HepG2 (cell line): Measurements from ENCODE around the gene SETD1A. TPM values are rescaled to one million over a fixed set of nuclear protein-coding genes. Genes with fewer than 3 reads are reported as not detected.

Experiments
- EED ChIP-seq: sonication (generic); formaldehyde crosslinking; IDR thresholded peaks from 2 replicates; pipeline ENCODE4 v1.5.0; 2020; ENCODE audit warnings: mild to moderate bottlenecking, missing genetic modification reagents
- HOXD1 ChIP-seq: sonication (generic); formaldehyde crosslinking; IDR thresholded peaks from 2 replicates; pipeline ENCODE4 v1.5.0; 2020; ENCODE audit warnings: missing genetic modification reagents
- IKZF1 ChIP-seq: fragments of 450-650 bp; IDR thresholded peaks from 2 replicates; pipeline ENCODE4 v1.7.1; 2016
- IKZF4 ChIP-seq: sonication (generic); formaldehyde crosslinking; IDR thresholded peaks from 2 replicates; pipeline ENCODE4 v1.5.1; 2020; ENCODE audit warnings: borderline replicate concordance, mild to moderate bottlenecking, low read depth, missing genetic modification reagents; ENCODE audit errors: not compliant biosample characterization
- KMT2B ChIP-seq: IDR thresholded peaks from 2 replicates; pipeline ENCODE4 v1.6.1; 2016; ENCODE audit warnings: missing genetic modification reagents, missing compliant biosample characterization
- MNT ChIP-seq: fragments of 450-650 bp; IDR thresholded peaks from 2 replicates; pipeline ENCODE4 v1.6.1; 2016
- PRPF4 ChIP-seq: fragments of 200-400 bp; formaldehyde crosslinking; IDR thresholded peaks from 2 replicates; pipeline ENCODE4 v1.6.1; 2016; ENCODE audit warnings: low read length, low read depth; ENCODE audit not compliant: poor library complexity, severe bottlenecking
- SIX4 ChIP-seq: sonication (generic); formaldehyde crosslinking; IDR thresholded peaks from 2 replicates; pipeline ENCODE4 v1.4.0; 2020; ENCODE audit warnings: missing genetic modification reagents
- SOX6 ChIP-seq, 2 experiments: fragments of 450-650 bp in 1 of 2; sonication (generic) in 1 of 2; formaldehyde crosslinking in 1 of 2; IDR thresholded peaks; 2 replicates each; pipeline versions ENCODE4 v1.4.0 to v1.6.1; 2017 to 2020; ENCODE audit warnings: antibody characterized with exemption in 1 of 2, mild to moderate bottlenecking in 1 of 2, missing genetic modification reagents in 1 of 2
- TBX2 ChIP-seq: sonication (generic); formaldehyde crosslinking; IDR thresholded peaks from 2 replicates; pipeline ENCODE4 v1.5.0; 2020; ENCODE audit warnings: missing genetic modification reagents, mild to moderate bottlenecking, borderline replicate concordance
- XBP1 ChIP-seq: sonication (generic); formaldehyde crosslinking; IDR thresholded peaks from 2 replicates; pipeline ENCODE4 v1.5.0; 2020; ENCODE audit warnings: missing genetic modification reagents
- ZFAT ChIP-seq: sonication (generic); formaldehyde crosslinking; conservative IDR thresholded peaks from 2 replicates; pipeline ENCODE4 v1.8.1; 2023; ENCODE audit warnings: missing genetic modification reagents, inconsistent platforms
- ZHX2 ChIP-seq, 2 experiments: sonication (generic) in 1 of 2; formaldehyde crosslinking in 1 of 2; IDR thresholded peaks; 2 replicates each; pipeline versions ENCODE4 v1.6.1 to v1.9.0; 2014 to 2022; ENCODE audit warnings: antibody characterized with exemption in 1 of 2, borderline replicate concordance in 1 of 2, inconsistent platforms in 1 of 2, low read depth in 1 of 2, missing genetic modification reagents in 1 of 2
- ZNF160 ChIP-seq: sonication (generic); formaldehyde crosslinking; IDR thresholded peaks from 2 replicates; pipeline ENCODE4 v1.8.0; 2022; ENCODE audit warnings: mild to moderate bottlenecking, inconsistent platforms, missing genetic modification reagents
- ZNF329 ChIP-seq: sonication (generic); formaldehyde crosslinking; IDR thresholded peaks from 2 replicates; pipeline ENCODE4 v1.9.0; 2021; ENCODE audit warnings: low read depth, mild to moderate bottlenecking, missing genetic modification reagents
- ZNF33A ChIP-seq: sonication (generic); formaldehyde crosslinking; IDR thresholded peaks from 2 replicates; pipeline ENCODE4 v1.5.1; 2020; ENCODE audit warnings: missing genetic modification reagents, mild to moderate bottlenecking, moderate library complexity, borderline replicate concordance
- ZNF34 ChIP-seq: sonication (generic); formaldehyde crosslinking; IDR thresholded peaks from 2 replicates; pipeline ENCODE4 v1.4.0; 2020; ENCODE audit warnings: mild to moderate bottlenecking, missing genetic modification reagents, borderline replicate concordance
- ZNF572 ChIP-seq: sonication (generic); formaldehyde crosslinking; IDR thresholded peaks from 2 replicates; pipeline ENCODE4 v1.5.1; 2020; ENCODE audit warnings: mild to moderate bottlenecking, missing genetic modification reagents
- ZNF816 ChIP-seq: sonication (generic); formaldehyde crosslinking; IDR thresholded peaks from 2 replicates; pipeline ENCODE4 v1.8.0; 2022; ENCODE audit warnings: missing genetic modification reagents, mild to moderate bottlenecking, borderline replicate concordance
- polyA plus RNA-seq, 8 experiments: library from polyadenylated mRNA; depleted of rRNA in 3 of 8; stranded (reverse) in 7 of 8; unstranded in 1 of 8; fragments of >200 nt; fragmentation: Illumina TruSeq in 4 of 8; extraction: Trizol in 4 of 8; gene quantifications; 2 replicates each; pipeline versions ENCODE4 v1.2.1 to v1.2.3, GENCODE V29; 2011 to 2016; ENCODE audit warnings: low read depth in 4 of 8, missing spikeins in 1 of 8, mixed read lengths in 1 of 8; ENCODE audit not compliant: insufficient read depth in 1 of 8
- total RNA-seq, 5 experiments: library from RNA; depleted of rRNA; stranded (reverse); fragments of >200 nt; fragmentation: Illumina TruSeq; extraction: Trizol; gene quantifications; 2 replicates each; pipeline ENCODE4 v1.2.3, GENCODE V29; 2016; ENCODE audit warnings: low read depth in 1 of 5
- TF ChIP-seq, protein P1 (sequence below): IDR thresholded peaks from 2 replicates; pipeline ENCODE4 v1.6.1; 2016; ENCODE audit warnings: low read depth

Gene SETD1A
- total and polyA plus RNA-seq, 2 of the 13 experiments (the other 11 are each of a cell fraction or from before 2014, with no cell fraction given) = 3.8 to 5.6 TPM

DNA sequence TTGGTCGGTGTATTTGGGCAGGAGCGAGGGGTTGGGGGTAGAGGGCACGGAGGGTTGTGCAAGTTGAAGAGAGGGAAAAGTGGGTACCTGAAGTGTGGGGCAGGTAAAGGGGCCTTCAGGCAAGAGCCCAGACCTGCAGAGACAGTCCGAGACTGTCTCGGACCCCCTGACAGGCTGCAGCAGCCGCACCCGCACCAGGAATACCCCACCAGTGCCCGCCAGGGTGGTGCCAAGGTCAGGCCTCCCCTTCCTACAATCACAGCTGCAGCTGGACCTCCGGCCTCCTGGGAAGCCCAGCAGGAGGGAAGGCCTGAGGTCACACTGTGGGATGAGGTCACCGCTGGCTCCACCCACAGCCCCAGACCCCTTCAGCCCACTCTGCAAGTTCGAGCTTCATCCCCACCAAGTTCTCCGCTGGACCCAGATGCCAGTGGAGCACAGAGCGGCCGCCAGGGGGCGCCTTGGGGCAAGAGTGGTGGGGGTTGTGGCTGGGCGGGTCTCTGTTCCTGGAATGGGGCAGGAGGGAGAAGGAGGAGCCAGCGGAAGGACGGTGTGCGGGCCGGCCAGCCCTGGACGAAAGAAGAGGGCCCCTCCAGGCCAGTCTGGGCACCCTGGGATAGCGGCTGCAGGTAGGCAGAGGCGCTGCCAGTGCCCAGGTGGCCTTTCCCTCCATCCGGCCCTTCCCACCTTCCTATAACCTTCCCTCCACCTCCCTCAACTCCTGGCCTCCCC lies 27.3 kb downstream of the SETD1A start, which contains the start of gene HSD3B7 (continued):
- no peak; the same call in 1 of the 2 replicates for TF ChIP-seq ZHX2 (IDR thresholded peaks at IDR 0.05; ENCODE audit: low read depth)
- TF ChIP-seq ZHX2 (CRISPR knock-in tag; IDR thresholded peaks at IDR 0.05; ENCODE audit: borderline replicate concordance) = no peak
- peak; percentile 55; the same call in 1 of the 2 replicates for TF ChIP-seq TBX2 (CRISPR knock-in tag)
- no peak for TF ChIP-seq SIX4
- TF ChIP-seq ZNF572 (CRISPR knock-in tag) = no peak
- TF ChIP-seq ZFAT (CRISPR knock-in tag) = no peak
- TF ChIP-seq, protein P1, sequence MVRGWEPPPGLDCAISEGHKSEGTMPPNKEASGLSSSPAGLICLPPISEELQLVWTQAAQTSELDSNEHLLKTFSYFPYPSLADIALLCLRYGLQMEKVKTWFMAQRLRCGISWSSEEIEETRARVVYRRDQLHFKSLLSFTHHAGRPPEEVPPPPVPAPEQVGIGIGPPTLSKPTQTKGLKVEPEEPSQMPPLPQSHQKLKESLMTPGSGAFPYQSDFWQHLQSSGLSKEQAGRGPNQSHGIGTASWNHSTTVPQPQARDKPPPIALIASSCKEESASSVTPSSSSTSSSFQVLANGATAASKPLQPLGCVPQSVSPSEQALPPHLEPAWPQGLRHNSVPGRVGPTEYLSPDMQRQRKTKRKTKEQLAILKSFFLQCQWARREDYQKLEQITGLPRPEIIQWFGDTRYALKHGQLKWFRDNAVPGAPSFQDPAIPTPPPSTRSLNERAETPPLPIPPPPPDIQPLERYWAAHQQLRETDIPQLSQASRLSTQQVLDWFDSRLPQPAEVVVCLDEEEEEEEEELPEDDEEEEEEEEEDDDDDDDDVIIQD = peak; percentile 60; the same call in 1 of the 2 replicates
- peak; percentile 26; the same call in 1 of the 2 replicates for TF ChIP-seq KMT2B (CRISPR knock-in tag)
- TF ChIP-seq IKZF1 = no peak
- no peak for TF ChIP-seq SOX6 (IDR thresholded peaks at IDR 0.05)
- TF ChIP-seq SOX6 (CRISPR knock-in tag; IDR thresholded peaks at IDR 0.05) = peak; percentile 62
- TF ChIP-seq PRPF4 = no peak
- peak; percentile 27 for TF ChIP-seq ZNF160 (CRISPR knock-in tag)
- no peak for TF ChIP-seq MNT
- peak; percentile 70 for TF ChIP-seq IKZF4 (CRISPR knock-in tag)
- TF ChIP-seq ZNF34 (CRISPR knock-in tag) = no peak
- TF ChIP-seq HOXD1 (CRISPR knock-in tag) = no peak
- TF ChIP-seq ZNF816 (CRISPR knock-in tag) = no peak
- TF ChIP-seq ZNF33A (CRISPR knock-in tag) = no peak
- 0 out of 2 replicates have a peak, but pooled peaks have one; percentile 19 for TF ChIP-seq ZNF329 (CRISPR knock-in tag)
- peak; percentile 84 for TF ChIP-seq EED (CRISPR knock-in tag)
- no peak for TF ChIP-seq XBP1 (CRISPR knock-in tag)
